ENCODE results near the gene HOXA3. TPM values are rescaled to one million over a fixed set of nuclear protein-coding genes. Genes with fewer than 3 reads are reported as not detected.

HOXA3 gene
- total RNA-seq, 4 donors from 2014 or later: 4.9 to 20.2 (median 13.2) TPM

- no peak for TF ChIP-seq POLR2A (IDR thresholded peaks at IDR 0.05)
- TF ChIP-seq CTCF (IDR thresholded peaks at IDR 0.05): no peak
- 3% methylated on average over 22 to 52 of the region's 93 CpGs for WGBS, 2 donors
- intact Hi-C loops (cut with DNase I; ENCODE audit: low total_unique reads): loop anchor here (10.0 kb wide), 1 partner anchor 826 kb away; no protein-coding TSS in a partner anchor
- peak in 1 of 2 donors; percentile 87 for DNase-seq (ENCODE audit: low spot score in 2 of 2)
- peak overlapping the region; percentile 15 for H3K4me3 ChIP-seq (ENCODE audit: low read depth, poor library complexity, severe bottlenecking)
These were observed 46.8 kb upstream of the HOXA3 start for GRCh38 chr7:27198871-27199801.

GRCh38 chr7:27198138-27198841 lies 45.9 kb upstream of the HOXA3 start:
- peak in 1 of 2 donors; percentile 80 for DNase-seq (ENCODE audit: low spot score in 2 of 2)
- intact Hi-C loops (cut with DNase I; ENCODE audit: low total_unique reads): loop anchor here (10.0 kb wide), 1 partner anchor 827 kb away; no protein-coding TSS in a partner anchor
- no peak overlapping the region for H3K4me3 ChIP-seq (ENCODE audit: low read depth, poor library complexity, severe bottlenecking)
- WGBS, 2 donors: 29 to 30% methylated on average over 29 of the region's 29 CpGs
- TF ChIP-seq POLR2A (IDR thresholded peaks at IDR 0.05) (no peak), CTCF (IDR thresholded peaks at IDR 0.05) (no peak)

DNA sequence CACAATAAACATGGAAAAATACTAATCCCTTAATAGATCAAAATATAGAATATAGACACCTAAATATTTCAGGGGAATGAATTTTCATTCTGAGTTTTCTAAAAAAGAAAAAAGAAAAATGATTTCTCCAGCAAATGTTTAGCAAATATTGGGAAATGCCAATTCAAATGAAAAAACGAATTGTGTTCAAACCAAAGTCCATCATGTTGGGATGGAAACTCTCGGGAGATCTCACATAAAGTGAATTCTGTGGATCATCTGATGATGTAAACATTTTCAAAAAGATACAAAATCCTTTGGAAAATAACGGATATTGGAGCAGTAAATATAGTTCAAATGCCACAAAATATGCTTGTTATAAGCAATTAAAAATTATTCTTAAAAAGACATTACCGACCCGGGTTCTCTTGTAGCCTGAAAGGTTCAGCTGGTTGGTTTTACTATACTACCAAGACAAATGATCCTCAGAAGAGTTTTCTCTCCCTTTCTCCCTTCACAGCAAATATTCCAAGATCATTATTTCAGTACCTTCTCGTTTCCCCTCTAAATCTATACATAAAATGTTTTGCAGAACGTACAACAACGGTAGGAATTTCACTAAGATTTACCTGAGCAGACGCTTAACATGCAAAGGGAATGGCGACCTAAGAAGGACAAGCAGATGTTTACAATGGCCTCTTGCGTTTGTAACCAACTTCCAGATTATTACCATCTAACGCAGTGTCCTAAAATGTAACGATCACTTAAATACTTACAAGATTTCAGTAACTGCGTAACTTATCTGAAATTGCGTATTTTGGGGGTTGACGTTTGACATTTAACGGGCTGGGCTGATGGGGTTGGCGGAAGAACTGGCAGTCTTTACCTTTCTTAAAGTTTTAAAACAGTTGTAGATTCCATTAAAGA lies 45.0 kb upstream of the HOXA3 start:
- no peak for DNase-seq (ENCODE audit: low spot score in 2 of 2)
- no peak overlapping the region for H3K4me3 ChIP-seq (ENCODE audit: low read depth, poor library complexity, severe bottlenecking)
- TF ChIP-seq POLR2A (IDR thresholded peaks at IDR 0.05) (no peak), CTCF (IDR thresholded peaks at IDR 0.05) (no peak)
- intact Hi-C loops (cut with DNase I; ENCODE audit: low total_unique reads): loop anchor here (10.0 kb wide), 1 partner anchor 827 kb away; no protein-coding TSS in a partner anchor
- 38 to 39% methylated on average over 18 of the region's 18 CpGs for WGBS, 2 donors

- intact Hi-C loops (cut with DNase I; ENCODE audit: low total_unique reads): loop anchor here (10.0 kb wide), 1 partner anchor 828 kb away; no protein-coding TSS in a partner anchor
- WGBS, 2 donors: 3% methylated on average over 6 of the region's 6 CpGs
- TF ChIP-seq CTCF (IDR thresholded peaks at IDR 0.05) (peak in 1 of 3 donors; percentile 47), POLR2A (IDR thresholded peaks at IDR 0.05) (no peak)
- peak; percentile 83 to 98 for DNase-seq (ENCODE audit: low spot score in 2 of 2)
- H3K4me3 ChIP-seq (ENCODE audit: low read depth, poor library complexity, severe bottlenecking): no peak overlapping the region
These were observed 43.9 kb upstream of the HOXA3 start for GRCh38 chr7:27196287-27196767.

Data from lower leg skin (tissue), 4 donors.